Measurements from ENCODE around the gene CCDC93.

Gene CCDC93

GRCh38 chr2:118013724-118014491, at the start of gene CCDC93:
TSS of gene CCDC93 (minus strand) at chr2:118014070. CDS start at chr2:118013995, 75 bp downstream.
- Histone ChIP-seq H3K9me3 (ENCODE audit: control insufficient read depth, insufficient read depth, low read length) (no peaks in the 10 kb centered on the region), H3K27ac (ENCODE audit: low read depth, low read length) (peak within 1 kb of the TSS; percentile 87), H3K36me3 (ENCODE audit: control insufficient read depth, insufficient read depth, low read length) (no peaks in the 10 kb centered on the region), H3K9ac (ENCODE audit: low read depth, low read length) (peak within 1 kb of the TSS; percentile 73; the same call in 1 of the 2 replicates), H3K4me1 (ENCODE audit: control insufficient read depth, insufficient read depth, low read length) (peaks cover 4% of the 10 kb centered on the region; the same call in 1 of the 2 replicates), H3K4me3 (ENCODE audit: low read depth, low read length) (peak within 1 kb of the TSS; percentile 94), H3K27me3 (ENCODE audit: control insufficient read depth, insufficient read depth, low read length) (peaks cover 28% of the 10 kb centered on the region)

DNA sequence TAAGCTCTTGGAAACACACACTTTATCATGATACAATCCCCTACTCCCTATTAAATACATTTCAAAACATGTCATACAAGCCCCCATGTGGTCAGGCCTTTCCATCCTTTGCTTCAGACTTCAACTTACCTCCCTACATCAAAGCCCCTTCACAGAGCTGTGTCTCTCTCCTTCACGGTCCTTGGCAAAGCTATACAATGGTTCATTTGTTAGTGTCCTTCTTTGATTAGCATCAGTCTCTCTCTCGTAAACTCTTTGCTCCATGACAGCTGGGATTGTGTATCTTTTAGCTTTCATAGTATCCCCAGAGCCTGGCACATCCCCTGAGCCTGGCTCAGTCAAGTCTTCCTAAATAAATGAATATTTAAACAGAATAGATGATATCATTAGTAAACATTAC, 48.8 kb upstream of the CCDC93 start:
- H3K4me3 ChIP-seq (ENCODE audit: low read depth, low read length), result no peak overlapping the region
- H3K4me1 ChIP-seq (ENCODE audit: control insufficient read depth, insufficient read depth, low read length), result no peaks in the 10 kb centered on the region
- H3K9ac ChIP-seq (ENCODE audit: low read depth, low read length), result no peak overlapping the region
- no peaks in the 10 kb centered on the region for H3K27me3 ChIP-seq (ENCODE audit: control insufficient read depth, insufficient read depth, low read length)
- H3K36me3 ChIP-seq (ENCODE audit: control insufficient read depth, insufficient read depth, low read length), result no peaks in the 10 kb centered on the region
- H3K27ac ChIP-seq (ENCODE audit: low read depth, low read length), result no peak overlapping the region
- no peaks in the 10 kb centered on the region for H3K9me3 ChIP-seq (ENCODE audit: control insufficient read depth, insufficient read depth, low read length)

- Histone ChIP-seq H3K9me3 (ENCODE audit: control insufficient read depth, insufficient read depth, low read length) (no peaks in the 10 kb centered on the region), H3K27me3 (ENCODE audit: control insufficient read depth, insufficient read depth, low read length) (no peaks in the 10 kb centered on the region), H3K4me1 (ENCODE audit: control insufficient read depth, insufficient read depth, low read length) (no peaks in the 10 kb centered on the region), H3K4me3 (ENCODE audit: low read depth, low read length) (no peak overlapping the region), H3K36me3 (ENCODE audit: control insufficient read depth, insufficient read depth, low read length) (no peaks in the 10 kb centered on the region), H3K9ac (ENCODE audit: low read depth, low read length) (no peak overlapping the region), H3K27ac (ENCODE audit: low read depth, low read length) (no peak overlapping the region)
Observed at GRCh38 chr2:118062048-118062447, 48.2 kb upstream of the CCDC93 start.

DNA sequence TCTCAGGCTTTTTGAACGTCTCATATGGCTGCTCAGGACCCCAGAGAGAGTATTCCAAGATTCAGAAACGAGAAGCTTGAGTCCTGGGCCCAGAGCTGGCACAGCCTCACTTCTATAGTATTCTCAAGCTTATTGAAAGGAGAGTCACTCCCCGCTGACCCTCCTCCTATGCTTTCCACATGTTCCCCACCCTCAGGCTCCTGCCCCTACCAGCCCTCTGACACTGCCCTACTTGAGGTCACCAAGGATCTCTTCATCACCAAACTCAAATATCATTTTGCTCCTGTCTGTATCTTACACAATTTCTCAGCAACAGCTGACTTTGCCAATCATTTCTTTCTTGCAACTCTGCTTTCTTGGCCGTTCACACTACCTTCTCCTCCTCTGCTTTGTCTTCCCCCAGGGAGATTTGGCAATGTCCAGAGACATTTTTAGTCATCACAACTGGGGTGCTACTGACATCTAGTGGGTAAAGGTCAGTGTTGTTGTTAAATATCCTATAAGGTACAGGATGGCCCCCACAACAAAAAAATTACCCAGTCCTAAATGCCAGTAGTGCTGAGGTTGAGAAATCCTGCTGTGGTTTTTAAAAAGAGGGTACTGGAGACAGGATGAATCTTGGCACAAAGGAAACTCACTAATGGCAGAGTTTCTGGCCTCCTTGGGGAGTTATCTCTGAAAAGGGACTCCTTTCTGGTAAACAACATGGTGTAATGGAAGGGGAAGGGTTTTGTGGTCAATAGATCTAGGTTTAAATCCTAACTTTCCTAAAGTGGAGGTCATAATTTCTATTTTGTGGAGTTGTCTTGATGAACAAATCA, 47.5 kb upstream of the CCDC93 start:
- H3K27me3 ChIP-seq (ENCODE audit: control insufficient read depth, insufficient read depth, low read length), result no peaks in the 10 kb centered on the region
- H3K27ac ChIP-seq (ENCODE audit: low read depth, low read length), result no peak overlapping the region
- no peaks in the 10 kb centered on the region for H3K36me3 ChIP-seq (ENCODE audit: control insufficient read depth, insufficient read depth, low read length)
- no peaks in the 10 kb centered on the region for H3K9me3 ChIP-seq (ENCODE audit: control insufficient read depth, insufficient read depth, low read length)
- H3K4me1 ChIP-seq (ENCODE audit: control insufficient read depth, insufficient read depth, low read length), result no peaks in the 10 kb centered on the region
- H3K9ac ChIP-seq (ENCODE audit: low read depth, low read length), result no peak overlapping the region
- H3K4me3 ChIP-seq (ENCODE audit: low read depth, low read length), result no peak overlapping the region

DNA sequence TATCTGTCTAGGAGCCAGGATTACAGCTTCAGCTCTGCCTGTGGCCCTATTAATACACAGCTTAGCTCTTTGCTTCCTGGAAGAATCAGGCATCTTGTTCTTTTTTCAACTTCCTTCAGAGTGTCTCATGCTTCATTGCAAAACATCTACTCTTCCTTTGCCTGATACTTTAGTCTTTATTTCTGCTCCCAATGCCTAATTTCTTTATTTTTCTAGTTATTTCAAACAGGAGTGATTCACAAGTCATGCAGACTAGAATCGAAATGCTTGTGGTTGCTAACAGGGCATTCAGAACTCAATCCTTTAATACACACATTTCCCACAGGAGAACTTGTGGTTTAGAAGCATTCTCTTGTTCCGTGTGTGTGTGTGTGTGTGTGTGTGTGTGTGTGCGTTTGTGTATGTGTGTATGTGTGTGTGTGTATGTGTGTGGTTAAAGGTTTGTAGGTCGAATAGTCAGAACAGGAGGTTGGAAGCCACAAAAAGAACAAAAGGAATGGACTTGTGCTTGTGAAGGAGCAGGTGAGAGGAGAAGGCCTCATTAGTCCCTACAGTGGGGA, 46.1 kb upstream of the CCDC93 start:
- no peak overlapping the region for H3K4me3 ChIP-seq (ENCODE audit: low read depth, low read length)
- H3K27ac ChIP-seq (ENCODE audit: low read depth, low read length), result no peak overlapping the region
- no peaks in the 10 kb centered on the region for H3K36me3 ChIP-seq (ENCODE audit: control insufficient read depth, insufficient read depth, low read length)
- H3K9ac ChIP-seq (ENCODE audit: low read depth, low read length), result no peak overlapping the region
- H3K4me1 ChIP-seq (ENCODE audit: control insufficient read depth, insufficient read depth, low read length), result no peaks in the 10 kb centered on the region
- no peaks in the 10 kb centered on the region for H3K9me3 ChIP-seq (ENCODE audit: control insufficient read depth, insufficient read depth, low read length)
- H3K27me3 ChIP-seq (ENCODE audit: control insufficient read depth, insufficient read depth, low read length), result no peaks in the 10 kb centered on the region

GRCh38 chr2:118058951-118059350, 45.1 kb upstream of the CCDC93 start:
- no peaks in the 10 kb centered on the region for H3K27me3 ChIP-seq (ENCODE audit: control insufficient read depth, insufficient read depth, low read length)
- H3K36me3 ChIP-seq (ENCODE audit: control insufficient read depth, insufficient read depth, low read length), result no peaks in the 10 kb centered on the region
- no peak overlapping the region for H3K9ac ChIP-seq (ENCODE audit: low read depth, low read length)
- H3K4me1 ChIP-seq (ENCODE audit: control insufficient read depth, insufficient read depth, low read length), result no peaks in the 10 kb centered on the region
- no peaks in the 10 kb centered on the region for H3K9me3 ChIP-seq (ENCODE audit: control insufficient read depth, insufficient read depth, low read length)
- no peak overlapping the region for H3K27ac ChIP-seq (ENCODE audit: low read depth, low read length)
- H3K4me3 ChIP-seq (ENCODE audit: low read depth, low read length), result no peak overlapping the region

- Histone ChIP-seq H3K4me3 (ENCODE audit: low read depth, low read length) (no peak overlapping the region), H3K27ac (ENCODE audit: low read depth, low read length) (no peak overlapping the region), H3K36me3 (ENCODE audit: control insufficient read depth, insufficient read depth, low read length) (no peaks in the 10 kb centered on the region), H3K9me3 (ENCODE audit: control insufficient read depth, insufficient read depth, low read length) (no peaks in the 10 kb centered on the region), H3K9ac (ENCODE audit: low read depth, low read length) (no peak overlapping the region), H3K27me3 (ENCODE audit: control insufficient read depth, insufficient read depth, low read length) (no peaks in the 10 kb centered on the region), H3K4me1 (ENCODE audit: control insufficient read depth, insufficient read depth, low read length) (no peaks in the 10 kb centered on the region)
Observed at GRCh38 chr2:118056801-118057200, 42.9 kb upstream of the CCDC93 start.

- no peaks in the 10 kb centered on the region for H3K4me1 ChIP-seq (ENCODE audit: control insufficient read depth, insufficient read depth, low read length)
- H3K9ac ChIP-seq (ENCODE audit: low read depth, low read length), result no peak overlapping the region
- no peak overlapping the region for H3K27ac ChIP-seq (ENCODE audit: low read depth, low read length)
- H3K36me3 ChIP-seq (ENCODE audit: control insufficient read depth, insufficient read depth, low read length), result no peaks in the 10 kb centered on the region
- no peaks in the 10 kb centered on the region for H3K9me3 ChIP-seq (ENCODE audit: control insufficient read depth, insufficient read depth, low read length)
- no peak overlapping the region for H3K4me3 ChIP-seq (ENCODE audit: low read depth, low read length)
- no peaks in the 10 kb centered on the region for H3K27me3 ChIP-seq (ENCODE audit: control insufficient read depth, insufficient read depth, low read length)
Observed at GRCh38 chr2:118056165-118056534, 42.3 kb upstream of the CCDC93 start.

DNA sequence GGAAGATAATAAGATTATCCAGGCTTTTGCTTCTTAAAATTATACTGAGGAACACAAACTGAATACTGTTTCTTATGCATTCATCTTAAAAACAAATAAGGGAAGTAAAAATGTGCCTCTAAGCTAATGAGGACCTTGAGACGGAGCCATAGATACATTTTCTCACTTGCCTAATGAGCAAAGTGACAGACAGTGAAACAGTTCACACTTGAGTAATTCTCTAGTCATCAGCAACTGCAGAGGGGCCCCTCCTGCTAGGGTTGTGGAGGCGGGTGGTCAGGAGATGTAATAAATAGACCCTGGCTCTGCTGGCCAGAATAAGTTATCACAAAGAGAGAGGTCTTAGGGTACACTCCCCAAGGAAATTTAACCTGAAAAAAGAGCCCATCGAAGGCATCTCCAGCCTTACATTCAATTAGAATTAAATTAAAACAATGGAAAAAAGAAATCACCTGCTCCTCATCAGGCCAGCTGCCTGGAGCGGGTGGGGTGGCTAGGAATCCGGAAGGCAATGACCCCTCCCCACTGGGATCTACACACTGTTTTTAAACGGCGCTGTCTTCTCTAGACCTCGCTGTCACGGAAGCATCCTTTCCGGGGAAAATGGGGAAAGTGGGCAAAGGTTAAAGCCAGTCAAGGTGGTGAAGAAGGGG, 41.8 kb upstream of the CCDC93 start:
- Histone ChIP-seq H3K4me3 (ENCODE audit: low read depth, low read length) (no peak overlapping the region), H3K4me1 (ENCODE audit: control insufficient read depth, insufficient read depth, low read length) (peaks cover 2% of the 10 kb centered on the region; the same call in 1 of the 2 replicates), H3K9ac (ENCODE audit: low read depth, low read length) (no peak overlapping the region), H3K27me3 (ENCODE audit: control insufficient read depth, insufficient read depth, low read length) (no peaks in the 10 kb centered on the region), H3K9me3 (ENCODE audit: control insufficient read depth, insufficient read depth, low read length) (no peaks in the 10 kb centered on the region), H3K36me3 (ENCODE audit: control insufficient read depth, insufficient read depth, low read length) (no peaks in the 10 kb centered on the region), H3K27ac (ENCODE audit: low read depth, low read length) (no peak overlapping the region)

DNA sequence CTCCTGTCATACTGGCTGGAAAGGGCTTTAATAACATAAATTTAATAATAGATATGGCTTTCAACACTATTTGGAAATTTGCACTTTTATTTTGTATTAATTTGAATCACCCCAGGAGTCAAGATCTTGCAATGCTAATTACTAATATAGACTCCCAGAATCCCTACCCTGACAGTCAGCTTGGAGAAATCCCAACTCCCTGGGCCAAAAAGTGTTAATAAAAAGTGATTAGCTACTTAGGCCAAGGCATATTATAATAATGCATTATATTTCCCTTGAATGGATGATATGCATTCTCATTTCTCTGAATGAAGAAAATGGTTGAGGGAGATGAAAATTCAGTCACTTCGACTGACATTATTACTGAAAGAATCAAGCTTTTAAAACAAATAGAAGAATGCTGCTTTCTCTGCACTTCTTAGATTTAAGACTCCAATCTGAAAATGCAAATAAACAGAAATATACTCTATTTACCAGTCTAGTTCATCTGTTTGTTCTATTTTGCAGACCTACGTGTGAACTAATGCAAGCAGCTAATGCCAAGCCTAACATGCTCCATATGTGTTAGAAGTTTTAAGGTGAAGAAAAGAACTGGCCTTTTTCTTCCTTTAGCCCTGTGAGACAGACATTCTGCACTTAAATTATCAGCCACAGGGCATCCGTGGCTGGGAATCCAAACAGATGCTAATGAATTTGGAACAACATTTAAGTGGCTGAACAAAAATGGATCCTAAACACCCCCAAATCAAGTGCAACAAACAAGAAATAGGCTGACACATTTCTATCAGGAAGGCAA, 40.5 kb upstream of the CCDC93 start:
- no peaks in the 10 kb centered on the region for H3K36me3 ChIP-seq (ENCODE audit: control insufficient read depth, insufficient read depth, low read length)

More for the DNA sequence above, 40.5 kb upstream of the CCDC93 start:
- no peak overlapping the region for H3K27ac ChIP-seq (ENCODE audit: low read depth, low read length)
- H3K9me3 ChIP-seq (ENCODE audit: control insufficient read depth, insufficient read depth, low read length), result no peaks in the 10 kb centered on the region
- no peak overlapping the region for H3K4me3 ChIP-seq (ENCODE audit: low read depth, low read length)
- H3K9ac ChIP-seq (ENCODE audit: low read depth, low read length), result no peak overlapping the region
- H3K4me1 ChIP-seq (ENCODE audit: control insufficient read depth, insufficient read depth, low read length), result peaks cover 4% of the 10 kb centered on the region; the same call in 1 of the 2 replicates
- H3K27me3 ChIP-seq (ENCODE audit: control insufficient read depth, insufficient read depth, low read length), result no peaks in the 10 kb centered on the region

Data from HUES48 (cell line).